ENCODE data around the gene GABRA4. TPM values are rescaled to one million over a fixed set of nuclear protein-coding genes. Genes with fewer than 3 reads are reported as not detected.

GABRA4 gene
- total RNA-seq, 6 donors from 2014 or later = not detected

DNA sequence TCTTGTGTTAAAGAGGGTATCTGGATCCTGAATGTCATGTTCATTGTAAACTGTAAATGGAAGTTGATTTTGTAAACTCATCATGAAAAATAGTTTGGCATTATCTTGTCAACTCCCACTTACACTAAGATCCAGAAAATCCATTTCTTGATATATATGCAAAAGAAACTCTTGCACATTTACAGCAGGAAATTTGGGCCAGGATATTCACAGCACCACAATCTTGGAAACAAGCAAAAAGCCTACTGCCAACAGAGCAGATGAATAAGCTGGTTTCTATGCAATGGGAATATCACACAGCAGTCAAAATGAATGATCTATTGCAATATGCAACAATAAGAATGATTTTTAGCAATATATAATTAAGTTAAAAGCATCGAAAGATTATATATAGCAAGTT, 8.6 kb downstream of the GABRA4 start:
- ATAC-seq (ENCODE audit: low FRiP score in 2 of 2) (no peak), DNase-seq (no peak)
- TF ChIP-seq EP300 (IDR thresholded peaks at IDR 0.05) (no peak), CTCF (IDR thresholded peaks at IDR 0.05) (no peak), POLR2AphosphoS5 (IDR thresholded peaks at IDR 0.05) (no peak), POLR2A (IDR thresholded peaks at IDR 0.05) (no peak)
- Histone ChIP-seq H3K27ac (no peak overlapping the region), H3K27me3 (no peaks in the 10 kb centered on the region), H3K4me1 (no peaks in the 10 kb centered on the region), H3K4me3 (no peak overlapping the region), H3K9me3 (no peaks in the 10 kb centered on the region), H3K36me3 (no peaks in the 10 kb centered on the region)
- WGBS, 2 donors = 89 to 98% methylated on average over 1 of the region's 1 CpG

- no peak for DNase-seq
- H3K4me3 ChIP-seq = no peak overlapping the region
- 78% methylated on average over 4 of the region's 4 CpGs for WGBS, 2 donors
Measured at GRCh38 chr4:46980851-46981250, 12.5 kb downstream of the GABRA4 start.

GRCh38 chr4:46979726-46980125, 13.7 kb downstream of the GABRA4 start:
- ATAC-seq (ENCODE audit: low FRiP score in 2 of 2) (no peak), DNase-seq (no peak)
- Histone ChIP-seq H3K27ac (no peak overlapping the region), H3K4me1 (no peaks in the 10 kb centered on the region), H3K27me3 (no peaks in the 10 kb centered on the region), H3K4me3 (no peak overlapping the region), H3K9me3 (no peaks in the 10 kb centered on the region), H3K36me3 (no peaks in the 10 kb centered on the region)
- TF ChIP-seq CTCF (IDR thresholded peaks at IDR 0.05) (no peak), POLR2A (IDR thresholded peaks at IDR 0.05) (no peak), EP300 (IDR thresholded peaks at IDR 0.05) (no peak), POLR2AphosphoS5 (IDR thresholded peaks at IDR 0.05) (no peak)
- WGBS, 2 donors = 81 to 83% methylated on average over 4 of the region's 4 CpGs

More at GRCh38 chr4:46980851-46981250, 12.5 kb downstream of the GABRA4 start:
- Histone ChIP-seq H3K4me1 (no peaks in the 10 kb centered on the region), H3K9me3 (no peaks in the 10 kb centered on the region), H3K27ac (no peak overlapping the region), H3K27me3 (no peaks in the 10 kb centered on the region), H3K36me3 (no peaks in the 10 kb centered on the region)
- no peak for TF ChIP-seq POLR2A (IDR thresholded peaks at IDR 0.05)
- no peak for TF ChIP-seq POLR2AphosphoS5 (IDR thresholded peaks at IDR 0.05)
- TF ChIP-seq CTCF (IDR thresholded peaks at IDR 0.05) = no peak
- no peak for TF ChIP-seq EP300 (IDR thresholded peaks at IDR 0.05)
- ATAC-seq (ENCODE audit: low FRiP score in 2 of 2) = no peak

DNA sequence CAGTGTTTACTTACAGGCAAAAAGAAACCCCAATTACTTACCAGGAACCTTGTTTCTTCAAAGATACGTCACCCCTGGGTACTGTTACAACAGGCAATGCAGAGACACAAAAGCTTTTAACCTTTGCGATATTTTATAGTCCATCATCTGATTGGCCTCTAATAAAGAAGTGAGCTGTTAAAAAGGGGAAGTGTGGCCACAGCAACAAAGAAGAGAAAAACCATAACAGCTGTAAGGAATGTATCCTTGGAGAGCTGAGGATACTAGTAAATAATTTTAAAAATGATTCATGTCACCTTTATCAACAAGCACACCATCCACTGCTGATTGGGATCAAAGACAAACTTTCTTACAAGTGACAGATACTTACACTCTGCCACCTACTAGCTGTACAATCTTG, 14.1 kb downstream of the GABRA4 start:
- ATAC-seq (ENCODE audit: low FRiP score in 2 of 2) (no peak), DNase-seq (no peak)
- WGBS, 2 donors = 71 to 76% methylated on average over 2 of the region's 2 CpGs
- Histone ChIP-seq H3K4me1 (no peaks in the 10 kb centered on the region), H3K4me3 (no peak overlapping the region), H3K27ac (no peak overlapping the region), H3K36me3 (no peaks in the 10 kb centered on the region), H3K9me3 (no peaks in the 10 kb centered on the region), H3K27me3 (no peaks in the 10 kb centered on the region)
- TF ChIP-seq CTCF (IDR thresholded peaks at IDR 0.05) (no peak), POLR2A (IDR thresholded peaks at IDR 0.05) (no peak), EP300 (IDR thresholded peaks at IDR 0.05) (no peak), POLR2AphosphoS5 (IDR thresholded peaks at IDR 0.05) (no peak)

- DNase-seq (no peak), ATAC-seq (ENCODE audit: low FRiP score in 2 of 2) (no peak)
- TF ChIP-seq POLR2AphosphoS5 (IDR thresholded peaks at IDR 0.05) (no peak), POLR2A (IDR thresholded peaks at IDR 0.05) (no peak), EP300 (IDR thresholded peaks at IDR 0.05) (no peak), CTCF (IDR thresholded peaks at IDR 0.05) (no peak)
- H3K9me3 ChIP-seq = no peaks in the 10 kb centered on the region
- no peak overlapping the region for H3K4me3 ChIP-seq
- WGBS, 2 donors = 91 to 95% methylated on average over 2 of the region's 2 CpGs
- H3K4me1 ChIP-seq = no peaks in the 10 kb centered on the region
- no peak overlapping the region for H3K27ac ChIP-seq
- H3K27me3 ChIP-seq = no peaks in the 10 kb centered on the region
- no peaks in the 10 kb centered on the region for H3K36me3 ChIP-seq
Measured at GRCh38 chr4:46977245-46977644, 16.1 kb downstream of the GABRA4 start.

Measured in upper lobe of left lung (tissue), 6 donors.